Limb (tissue), 2 donors: ENCODE results near the gene TSPYL2.

ENCODE experiments used
- DNase-seq, 2 donors: peaks; one replicate each; pipeline ENCODE4 v3.0.0-alpha.2; 2016; ENCODE audit errors: extremely low spot score in 2 of 2

Gene TSPYL2

GRCh38 chrX:53081925-53082772, at the start of gene TSPYL2:
TSPYL2 (plus strand) TSS chrX:53082367; CDS start chrX:53082499, 132 bp downstream.
- DNase-seq, result peak; percentile 94 to 95

GRCh38 chrX:53036149-53036548, 46.0 kb upstream of the TSPYL2 start:
- DNase-seq, result no peak

DNA sequence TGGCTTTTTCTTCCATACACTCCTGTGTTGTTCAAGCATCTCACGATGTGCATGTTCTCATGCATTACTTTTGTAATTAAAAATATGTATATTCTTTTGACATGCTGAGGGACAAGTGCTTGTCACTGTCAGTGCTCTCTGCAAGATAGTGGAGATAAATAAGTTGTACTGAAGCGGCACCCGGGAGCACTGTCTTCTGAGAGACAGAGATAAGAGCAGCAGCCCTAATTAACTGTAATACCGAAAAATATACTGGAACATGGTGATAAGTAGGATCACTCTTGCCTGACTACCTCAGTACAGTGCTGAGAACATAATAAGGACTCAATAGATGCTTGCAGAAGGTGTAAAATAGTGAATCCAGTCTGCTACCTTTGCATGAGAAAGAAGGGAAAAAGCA, 42.9 kb upstream of the TSPYL2 start:
- no peak for DNase-seq

DNA sequence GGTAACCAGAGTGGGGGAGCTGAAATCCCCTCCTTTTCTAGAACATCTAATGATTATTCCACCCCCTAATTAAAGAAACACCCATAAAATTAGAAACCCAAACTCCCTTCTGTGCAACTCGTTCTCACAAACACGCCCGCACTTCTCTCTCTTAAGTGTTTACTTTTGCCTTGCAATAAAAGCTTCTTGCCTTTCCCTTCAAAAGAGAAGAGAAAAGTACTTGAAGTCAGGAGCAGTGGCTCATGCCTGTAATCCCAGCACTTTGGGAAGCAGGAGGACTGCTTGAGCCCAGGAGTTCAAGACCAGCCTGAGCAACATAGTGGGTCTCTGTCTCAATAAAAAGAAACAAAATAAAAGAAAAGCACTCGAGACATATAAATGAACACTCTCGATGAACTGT, 37.2 kb upstream of the TSPYL2 start:
- DNase-seq, result no peak

- DNase-seq, result no peak
Observed at GRCh38 chrX:53047228-53047627, 34.9 kb upstream of the TSPYL2 start.

- peak; percentile 55 to 85 for DNase-seq
Observed at GRCh38 chrX:53048169-53049126, 33.7 kb upstream of the TSPYL2 start, which contains the start of gene GPR173. GPR173 (plus strand) TSS chrX:53048789; CDS start chrX:53076622, 27,833 bp downstream.

GRCh38 chrX:53049127-53049517, 33.0 kb upstream of the TSPYL2 start:
- DNase-seq, result no peak

DNA sequence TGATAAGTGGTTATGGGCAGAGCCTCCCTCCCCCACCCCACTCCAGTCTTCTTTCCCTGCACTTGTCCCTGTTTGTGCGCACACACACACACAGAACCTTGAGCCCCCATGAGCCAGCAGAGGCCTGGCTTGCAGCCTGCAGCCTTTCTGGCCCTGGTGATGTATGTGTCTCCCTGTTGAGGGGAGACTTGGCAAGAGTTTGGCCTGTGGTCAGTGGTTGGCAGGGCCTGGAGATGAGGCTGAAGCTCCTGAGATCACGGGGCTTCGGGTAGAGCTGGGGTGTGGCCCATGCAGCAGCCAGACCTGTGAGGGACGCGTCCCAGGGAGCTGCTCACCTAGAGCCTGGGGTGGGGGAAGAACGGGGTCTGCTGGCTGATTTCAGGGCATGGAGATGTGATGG, 31.3 kb upstream of the TSPYL2 start:
- DNase-seq, result no peak

DNA sequence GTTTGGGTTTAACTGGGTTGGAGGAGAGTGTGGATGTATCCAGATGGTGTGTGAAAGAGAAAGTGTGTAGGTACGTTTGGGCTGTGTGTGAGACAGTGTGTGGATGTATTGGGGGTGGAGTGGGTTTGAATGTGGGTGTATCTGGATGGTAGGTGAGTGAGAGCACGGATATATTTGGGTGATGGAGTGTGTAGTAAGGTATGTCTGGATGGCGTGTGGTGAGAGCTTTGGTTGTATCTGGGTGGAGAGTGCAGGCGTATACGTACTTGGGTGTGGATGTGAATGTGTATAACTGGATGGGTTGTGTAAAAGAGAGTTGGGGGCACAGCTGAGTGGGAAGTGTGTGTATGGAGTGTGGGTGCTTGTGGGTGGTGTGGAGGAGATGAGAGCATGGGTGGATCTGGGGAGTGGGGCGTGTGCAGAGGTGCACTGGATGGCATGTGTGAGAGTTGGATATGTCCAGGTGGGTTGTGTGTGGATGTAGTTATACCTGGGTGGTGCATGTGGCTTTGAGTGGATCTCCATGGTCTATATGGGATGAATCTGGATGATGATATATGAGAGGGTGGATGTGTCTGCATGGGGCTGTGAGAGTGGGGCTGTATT, 26.8 kb upstream of the TSPYL2 start:
- DNase-seq, result no peak

DNA sequence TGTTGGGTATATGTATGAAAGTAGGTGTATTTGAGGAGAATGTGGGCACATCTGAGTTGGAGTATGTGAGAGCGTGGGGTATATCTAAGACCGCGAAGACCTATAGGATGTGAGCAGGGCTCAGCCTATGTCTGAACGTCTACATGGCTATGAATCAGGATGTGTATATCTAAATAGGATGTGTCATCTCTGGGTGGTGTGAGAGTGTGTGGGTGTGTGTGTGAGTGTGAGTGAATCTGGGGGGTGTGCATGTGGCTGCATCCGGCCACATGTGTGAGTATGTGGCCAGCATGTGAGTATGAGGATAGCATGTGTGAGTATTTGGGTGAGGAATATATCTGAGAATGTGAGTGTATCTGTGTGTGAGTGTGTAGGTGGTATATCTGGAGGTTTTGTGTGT, 25.9 kb upstream of the TSPYL2 start:
- DNase-seq, result no peak

- no peak for DNase-seq
Observed at GRCh38 chrX:53065104-53065503, 17.1 kb upstream of the TSPYL2 start.

GRCh38 chrX:53071064-53071463, 11.1 kb upstream of the TSPYL2 start:
- no peak for DNase-seq

- DNase-seq, result peak; percentile 33 to 57
Observed at GRCh38 chrX:53071604-53072417, 10.4 kb upstream of the TSPYL2 start.

DNA sequence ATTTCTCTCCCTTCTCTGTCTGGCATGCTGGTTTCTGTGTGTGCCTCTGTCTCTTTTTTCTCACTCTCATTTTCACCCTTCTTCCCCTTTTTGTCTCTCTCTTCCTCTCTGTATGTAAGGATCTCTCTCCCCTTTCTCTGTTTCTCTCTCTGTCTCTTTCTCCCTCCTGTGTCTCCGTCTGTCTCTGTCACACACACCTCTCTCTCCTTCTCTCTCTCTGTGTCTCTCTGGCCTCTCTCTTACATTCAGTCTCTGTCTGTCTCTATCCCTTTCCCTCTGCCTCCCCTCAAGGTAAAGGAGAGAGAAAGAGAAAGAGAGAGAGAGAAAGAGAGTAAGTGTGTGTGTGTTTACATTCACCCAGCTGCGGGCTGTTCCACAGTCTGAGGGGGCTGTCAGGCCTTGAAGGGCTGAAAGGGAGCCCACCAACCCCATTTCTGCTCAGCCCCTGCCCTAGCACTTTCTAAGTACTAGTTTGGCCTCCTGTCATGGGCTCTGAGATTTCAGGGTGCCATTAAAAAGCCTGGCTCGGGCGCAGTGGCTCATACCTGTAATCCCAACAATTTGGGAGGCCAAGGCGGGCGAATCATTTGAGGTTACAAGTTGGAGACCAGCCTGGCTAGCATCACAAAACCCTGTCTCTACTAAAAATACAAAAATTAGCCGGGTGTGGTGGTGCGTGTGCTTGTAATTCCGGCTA, 9.6 kb upstream of the TSPYL2 start:
- DNase-seq, result no peak

GRCh38 chrX:53073115-53073586, 9.0 kb upstream of the TSPYL2 start:
- DNase-seq, result no peak

- no peak for DNase-seq
Observed at GRCh38 chrX:53075011-53075410, 7.2 kb upstream of the TSPYL2 start.

DNA sequence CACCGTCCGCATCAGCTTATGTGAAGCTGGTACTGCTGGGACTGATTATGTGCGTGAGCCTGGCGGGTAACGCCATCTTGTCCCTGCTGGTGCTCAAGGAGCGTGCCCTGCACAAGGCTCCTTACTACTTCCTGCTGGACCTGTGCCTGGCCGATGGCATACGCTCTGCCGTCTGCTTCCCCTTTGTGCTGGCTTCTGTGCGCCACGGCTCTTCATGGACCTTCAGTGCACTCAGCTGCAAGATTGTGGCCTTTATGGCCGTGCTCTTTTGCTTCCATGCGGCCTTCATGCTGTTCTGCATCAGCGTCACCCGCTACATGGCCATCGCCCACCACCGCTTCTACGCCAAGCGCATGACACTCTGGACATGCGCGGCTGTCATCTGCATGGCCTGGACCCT, 5.5 kb upstream of the TSPYL2 start:
- no peak for DNase-seq

GRCh38 chrX:53077207-53078197, 4.7 kb upstream of the TSPYL2 start:
- DNase-seq, result no peak

DNA sequence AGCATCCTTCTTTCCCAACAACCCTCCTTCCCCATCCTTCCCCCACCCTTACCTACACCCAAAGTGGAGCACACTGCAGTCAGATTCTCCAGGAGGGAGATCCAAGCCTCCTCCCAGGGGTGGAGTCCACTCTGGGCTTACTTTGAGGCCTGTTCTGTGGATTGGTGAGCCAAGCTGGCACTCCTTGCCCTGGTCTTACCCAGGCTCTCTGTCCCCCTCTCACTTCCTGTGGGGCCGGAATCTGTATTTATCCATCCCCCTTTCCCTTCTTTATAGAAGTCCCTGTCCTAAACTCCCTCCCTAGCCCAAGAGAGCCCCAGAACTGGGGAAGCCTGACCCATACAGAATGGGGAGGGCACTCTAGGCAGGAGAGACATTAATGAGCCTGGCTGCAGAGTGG, 3.2 kb upstream of the TSPYL2 start:
- DNase-seq, result no peak
